ENCODE measurements around the gene HAUS6.

DNA sequence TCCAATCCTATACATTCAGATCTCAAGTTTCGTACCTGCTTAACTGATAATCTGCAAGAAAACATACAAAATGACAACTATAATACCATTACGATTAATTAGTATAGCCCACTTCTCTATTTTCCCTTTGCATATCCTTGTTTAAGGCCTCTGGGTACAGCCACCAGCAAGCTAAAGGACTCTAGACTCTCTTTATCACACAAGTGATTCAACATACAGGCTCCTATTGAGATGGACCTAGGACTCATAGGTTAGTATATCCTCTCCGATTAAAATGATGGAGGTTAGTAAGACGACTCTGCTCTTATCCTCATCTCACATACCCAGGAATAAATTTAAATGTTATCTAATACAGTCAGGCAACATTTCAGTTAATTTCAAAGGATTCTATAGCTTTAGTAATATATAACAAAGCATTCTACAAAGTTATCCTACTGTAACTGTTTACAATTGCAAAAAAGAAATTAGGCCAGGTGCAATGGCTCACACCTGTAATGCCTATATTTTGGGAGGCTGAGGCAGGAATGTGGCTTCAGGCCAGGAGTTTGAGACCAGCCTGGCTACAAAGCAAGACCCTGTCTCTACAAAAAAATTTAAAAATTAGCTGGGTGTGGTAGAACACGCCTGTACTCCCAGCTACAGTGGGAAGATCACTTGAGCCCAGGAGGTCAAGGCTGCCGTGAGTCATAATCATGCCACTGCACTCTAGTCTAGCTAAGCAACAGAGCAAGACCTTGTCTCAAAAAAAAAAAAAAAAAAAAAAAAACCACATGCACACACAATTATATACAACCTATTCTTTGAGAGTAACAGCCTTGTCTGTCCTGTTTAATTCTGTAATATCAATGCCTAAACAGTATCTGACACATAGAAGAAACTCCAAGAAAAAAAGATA lies 15.4 kb downstream of the HAUS6 start:
- TF ChIP-seq, protein P1, sequence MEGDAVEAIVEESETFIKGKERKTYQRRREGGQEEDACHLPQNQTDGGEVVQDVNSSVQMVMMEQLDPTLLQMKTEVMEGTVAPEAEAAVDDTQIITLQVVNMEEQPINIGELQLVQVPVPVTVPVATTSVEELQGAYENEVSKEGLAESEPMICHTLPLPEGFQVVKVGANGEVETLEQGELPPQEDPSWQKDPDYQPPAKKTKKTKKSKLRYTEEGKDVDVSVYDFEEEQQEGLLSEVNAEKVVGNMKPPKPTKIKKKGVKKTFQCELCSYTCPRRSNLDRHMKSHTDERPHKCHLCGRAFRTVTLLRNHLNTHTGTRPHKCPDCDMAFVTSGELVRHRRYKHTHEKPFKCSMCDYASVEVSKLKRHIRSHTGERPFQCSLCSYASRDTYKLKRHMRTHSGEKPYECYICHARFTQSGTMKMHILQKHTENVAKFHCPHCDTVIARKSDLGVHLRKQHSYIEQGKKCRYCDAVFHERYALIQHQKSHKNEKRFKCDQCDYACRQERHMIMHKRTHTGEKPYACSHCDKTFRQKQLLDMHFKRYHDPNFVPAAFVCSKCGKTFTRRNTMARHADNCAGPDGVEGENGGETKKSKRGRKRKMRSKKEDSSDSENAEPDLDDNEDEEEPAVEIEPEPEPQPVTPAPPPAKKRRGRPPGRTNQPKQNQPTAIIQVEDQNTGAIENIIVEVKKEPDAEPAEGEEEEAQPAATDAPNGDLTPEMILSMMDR (IDR thresholded peaks at IDR 0.05; ENCODE audit: low read length): no peak
- TF ChIP-seq EZH2 (IDR thresholded peaks at IDR 0.05; ENCODE audit: borderline replicate concordance, low read length): no peak

Measured in OCI-LY1 (cell line).